Caco-2 (cell line): ENCODE results near the gene NAA35. TPM values are rescaled to one million over a fixed set of nuclear protein-coding genes. Genes with fewer than 3 reads are reported as not detected.

Experiments
- Bru-seq: library from RNA; stranded (reverse); fragments of 400-500 nt; gene quantifications from one replicate; lab custom pipeline; 2021; lab: Mats Ljungman, UMichigan
- BruChase-seq, 2 experiments: library from RNA; stranded (reverse); fragments of 400-500 nt; gene quantifications; one replicate each; lab custom pipeline; 2021; lab: Mats Ljungman, UMichigan
- BruUV-seq: library from RNA; stranded (reverse); fragments of 400-500 nt; replicated peaks from 2 replicates; lab custom pipeline; 2021; lab: Mats Ljungman, UMichigan
- CTCF ChIA-PET: fragments of 300-600 bp; sonication (Branson Sonifier 250); formaldehyde crosslinking; loops from one replicate; lab custom pipeline; 2022; ENCODE audit warnings: antibody characterized with exemption; lab: Charles Lee
- POLR2A ChIA-PET: fragments of 300-600 bp; sonication (Branson Sonifier 250); formaldehyde crosslinking; loops from one replicate; lab custom pipeline; 2022; ENCODE audit warnings: antibody characterized with exemption; lab: Charles Lee
- DNase-seq, 2 experiments: peaks; one replicate each; pipeline versions ENCODE4 v3.0.0 to v3.0.0-alpha.2; 2020 to 2022
- H3K27me3 ChIP-seq: replicated peaks from 2 replicates; pipeline ENCODE4 v1.6.0; 2011; ENCODE audit warnings: low read length; ENCODE audit not compliant: control insufficient read depth, insufficient read depth
- H3K36me3 ChIP-seq: 2 replicates; pipeline ENCODE4 v1.5.1; 2011; ENCODE audit warnings: low read length; ENCODE audit not compliant: control insufficient read depth, insufficient read depth
- H3K4me1 ChIP-seq: fragments of 250-450 bp; sonication (Bioruptor Pico); 2 replicates; pipeline ENCODE4 v1.5.1; 2020; ENCODE audit warnings: mild to moderate bottlenecking
- H3K4me3 ChIP-seq: 2 replicates; pipeline ENCODE4 v1.5.1; 2011; ENCODE audit warnings: low read depth, mild to moderate bottlenecking, control low read depth, low read length
- H3K9me3 ChIP-seq: fragments of 250-450 bp; sonication (Bioruptor Pico); 2 replicates; pipeline ENCODE4 v1.5.1; 2020; ENCODE audit warnings: mild to moderate bottlenecking, moderate library complexity
- H3K27ac Mint-ChIP-seq: one replicate; pipeline ENCODE4 v1.8.0; 2022; ENCODE audit warnings: mixed read lengths; ENCODE audit not compliant: unreplicated experiment
- H3K27me3 Mint-ChIP-seq: one replicate; pipeline ENCODE4 v1.8.0; 2022; ENCODE audit warnings: mixed read lengths; ENCODE audit not compliant: insufficient read depth, unreplicated experiment
- H3K36me3 Mint-ChIP-seq: one replicate; pipeline ENCODE4 v1.8.0; 2022; ENCODE audit warnings: mild to moderate bottlenecking, mixed read lengths; ENCODE audit not compliant: insufficient read depth, unreplicated experiment
- H3K4me1 Mint-ChIP-seq: one replicate; pipeline ENCODE4 v1.8.0; 2022; ENCODE audit warnings: low read depth, mixed read lengths; ENCODE audit not compliant: unreplicated experiment
- H3K4me3 Mint-ChIP-seq: one replicate; pipeline ENCODE4 v1.8.0; 2022; ENCODE audit warnings: mild to moderate bottlenecking, moderate library complexity, mixed read lengths; ENCODE audit not compliant: unreplicated experiment
- H3K9me3 Mint-ChIP-seq: one replicate; pipeline ENCODE4 v1.8.0; 2022; ENCODE audit warnings: mixed read lengths; ENCODE audit not compliant: unreplicated experiment
- CTCF ChIP-seq, 2 experiments: fragments of 200-600 bp in 1 of 2; IDR thresholded peaks; 1 replicate in 1 of 2; 2 replicates in 1 of 2; pipeline versions ENCODE4 v1.5.1 to v1.8.0; 2011 to 2022; ENCODE audit warnings: antibody characterized with exemption in 1 of 2, control low read depth in 1 of 2, inconsistent platforms in 1 of 2, low read depth in 1 of 2, low read length in 1 of 2, mild to moderate bottlenecking in 1 of 2, moderate library complexity in 1 of 2; ENCODE audit not compliant: insufficient read depth in 1 of 2, severe bottlenecking in 1 of 2, unreplicated experiment in 1 of 2
- intact Hi-C: fragments of 100-400 bp; cut with micrococcal nuclease; formaldehyde crosslinking; loops from one replicate; pipeline ENCODE4 v1.10.0; 2022; ENCODE audit not compliant: unreplicated experiment
- long read RNA-seq: library from polyadenylated mRNA; stranded (forward); transcript quantifications from one replicate; pipeline ENCODE4 v2.0.0, GENCODE V29; 2022
- total RNA-seq: library from RNA; stranded (reverse); gene quantifications from 2 replicates; pipeline ENCODE4 v1.2.3, GENCODE V29; 2022

The NAA35 gene
- 22.4 and 24.1 TPM in 2 replicates for total RNA-seq
- percentile 78 among the genes with signal in this experiment for Bru-seq, nascent RNA
- BruChase-seq, experiment 1, labeled RNA remaining after a 2-hour chase = percentile 76 among the genes with signal in this experiment
- percentile 71 among the genes with signal in this experiment for BruChase-seq, experiment 2, labeled RNA remaining after a 6-hour chase
- long read RNA-seq, transcript NAA35-201 (23 exons, 2,649 nt) = major isoform, 7 of 28 reads
- long read RNA-seq, partial matches to known transcripts = 5 of 28 reads
- long read RNA-seq, other reads (novel, unspliced or antisense) = 16 of 28 reads

GRCh38 chr9:85940832-85941621 lies at the start of gene NAA35:
NAA35 (plus strand) TSS chr9:85941146; CDS start chr9:85942160, 1,014 bp downstream.
- peak within 1 kb of the TSS; percentile 94 for H3K27ac Mint-ChIP-seq
- peak; percentile 96 for DNase-seq
- no peaks in the 10 kb centered on the region for H3K4me1 Mint-ChIP-seq
- Histone ChIP-seq H3K9me3 (no peaks in the 10 kb centered on the region), H3K4me3 (peak within 1 kb of the TSS; percentile 74), H3K27me3 (no peaks in the 10 kb centered on the region), H3K4me1 (peaks cover 13% of the 10 kb centered on the region), H3K36me3 (no peaks in the 10 kb centered on the region)
- no peaks in the 10 kb centered on the region for H3K9me3 Mint-ChIP-seq
- no TSS peak for BruUV-seq
- CTCF ChIA-PET = no interaction called here
- H3K4me3 Mint-ChIP-seq = peak within 1 kb of the TSS; percentile 90
- intact Hi-C loops = loop anchor here (1.0 kb wide), 1 partner anchor 153 kb away; no protein-coding TSS in a partner anchor
- H3K27me3 Mint-ChIP-seq = no peaks in the 10 kb centered on the region
- POLR2A ChIA-PET = no interaction called here
- H3K36me3 Mint-ChIP-seq = peaks cover 12% of the 10 kb centered on the region
- no peak for TF ChIP-seq CTCF (IDR thresholded peaks at IDR 0.05; ENCODE audit: insufficient read depth in 1 of 2, low read depth in 1 of 2, low read length in 1 of 2, severe bottlenecking in 1 of 2, unreplicated experiment in 1 of 2)

- Mint-ChIP-seq H3K4me1 (no peaks in the 10 kb centered on the region), H3K27me3 (peaks cover 6% of the 10 kb centered on the region), H3K4me3 (no peak overlapping the region), H3K36me3 (no peaks in the 10 kb centered on the region), H3K27ac (no peak overlapping the region), H3K9me3 (peaks cover 9% of the 10 kb centered on the region)
- POLR2A ChIA-PET = no interaction called here
- Histone ChIP-seq H3K36me3 (no peaks in the 10 kb centered on the region), H3K4me3 (no peak overlapping the region), H3K4me1 (no peaks in the 10 kb centered on the region), H3K27me3 (no peaks in the 10 kb centered on the region), H3K9me3 (no peaks in the 10 kb centered on the region)
- no peak for DNase-seq
- CTCF ChIA-PET = no interaction called here
- no TSS peak for BruUV-seq
- intact Hi-C loops = no loop called here
- TF ChIP-seq CTCF (IDR thresholded peaks at IDR 0.05; ENCODE audit: insufficient read depth in 1 of 2, low read depth in 1 of 2, low read length in 1 of 2, severe bottlenecking in 1 of 2, unreplicated experiment in 1 of 2) = no peak
Measured at GRCh38 chr9:85892401-85892800, 48.5 kb upstream of the NAA35 start.

GRCh38 chr9:85895685-85896084 lies 45.3 kb upstream of the NAA35 start:
- no TSS peak for BruUV-seq
- H3K9me3 ChIP-seq = no peaks in the 10 kb centered on the region
- H3K4me1 ChIP-seq = no peaks in the 10 kb centered on the region
- no peak overlapping the region for H3K27ac Mint-ChIP-seq
- H3K9me3 Mint-ChIP-seq = peaks cover 9% of the 10 kb centered on the region
- no peaks in the 10 kb centered on the region for H3K27me3 ChIP-seq
- TF ChIP-seq CTCF (IDR thresholded peaks at IDR 0.05; ENCODE audit: insufficient read depth in 1 of 2, low read depth in 1 of 2, low read length in 1 of 2, severe bottlenecking in 1 of 2, unreplicated experiment in 1 of 2) = no peak
- no peak overlapping the region for H3K4me3 Mint-ChIP-seq
- H3K36me3 Mint-ChIP-seq = no peaks in the 10 kb centered on the region
- H3K4me1 Mint-ChIP-seq = no peaks in the 10 kb centered on the region
- intact Hi-C loops = no loop called here
- H3K36me3 ChIP-seq = no peaks in the 10 kb centered on the region
- POLR2A ChIA-PET = no interaction called here
- DNase-seq = no peak
- CTCF ChIA-PET = no interaction called here
- no peak overlapping the region for H3K4me3 ChIP-seq
- H3K27me3 Mint-ChIP-seq = peaks cover 6% of the 10 kb centered on the region
